AG09309 (cell line): ENCODE results near the gene UBE2E2.
A peak's percentile ranks its signal among the peaks of the same experiment; 100 is the strongest.

Experiments
- DNase-seq: peaks from one replicate; pipeline ENCODE4 v3.0.0-alpha.2; 2010; ENCODE audit warnings: low read depth
- H3K4me3 ChIP-seq: 2 replicates; pipeline ENCODE4 v1.5.1; 2011; ENCODE audit warnings: mild to moderate bottlenecking, low read depth, low read length, moderate library complexity; ENCODE audit not compliant: control insufficient read depth
- TF ChIP-seq, protein P1 (sequence below): IDR thresholded peaks from 2 replicates; pipeline ENCODE4 v1.5.1; 2011; ENCODE audit warnings: mild to moderate bottlenecking, low read depth, low read length, inconsistent platforms; ENCODE audit not compliant: insufficient read depth, control insufficient read depth; ENCODE audit errors: missing control alignments

The UBE2E2 gene

DNA sequence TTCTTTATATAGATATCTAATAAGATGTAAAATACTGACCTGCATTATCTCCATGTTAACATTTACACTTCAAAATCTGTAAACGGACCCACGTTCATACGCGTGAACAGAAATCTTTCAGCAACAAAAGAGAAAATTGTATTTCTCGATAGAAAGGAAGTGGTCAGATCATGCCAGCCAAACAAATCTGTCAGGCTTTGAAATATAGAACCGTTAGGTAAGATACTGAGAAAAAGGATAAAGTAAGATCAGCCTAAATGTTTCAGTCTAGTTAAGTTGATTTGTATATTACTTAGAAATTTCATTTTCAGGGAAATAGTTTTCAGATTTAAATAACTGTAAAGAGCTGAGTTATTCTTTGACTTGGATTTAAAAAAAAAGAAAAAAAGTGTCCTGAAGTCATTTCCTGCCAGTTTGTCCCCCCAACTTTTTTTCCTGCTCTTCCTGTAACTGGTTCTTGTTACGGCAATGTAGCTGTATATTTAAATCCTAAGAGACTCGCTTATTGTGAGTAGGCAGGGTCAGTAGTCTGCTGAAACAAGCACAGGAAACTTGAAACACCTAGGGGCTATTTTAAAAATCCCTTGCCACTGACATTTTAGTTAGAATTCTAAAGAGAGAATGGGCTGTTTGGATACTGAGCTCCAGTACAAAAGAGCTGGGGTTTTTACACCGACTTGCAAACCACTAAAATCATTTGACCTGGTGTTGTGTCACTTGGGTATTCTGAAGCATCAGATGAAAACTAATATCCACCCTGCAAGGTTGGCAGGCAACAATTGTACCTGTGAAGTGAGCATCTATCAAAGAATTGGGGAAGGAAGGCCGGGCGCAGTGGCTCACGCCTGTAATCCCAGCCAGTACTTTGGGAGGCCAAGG lies 237.5 kb downstream of the UBE2E2 start:
- no peak overlapping the region for H3K4me3 ChIP-seq
- TF ChIP-seq, protein P1, sequence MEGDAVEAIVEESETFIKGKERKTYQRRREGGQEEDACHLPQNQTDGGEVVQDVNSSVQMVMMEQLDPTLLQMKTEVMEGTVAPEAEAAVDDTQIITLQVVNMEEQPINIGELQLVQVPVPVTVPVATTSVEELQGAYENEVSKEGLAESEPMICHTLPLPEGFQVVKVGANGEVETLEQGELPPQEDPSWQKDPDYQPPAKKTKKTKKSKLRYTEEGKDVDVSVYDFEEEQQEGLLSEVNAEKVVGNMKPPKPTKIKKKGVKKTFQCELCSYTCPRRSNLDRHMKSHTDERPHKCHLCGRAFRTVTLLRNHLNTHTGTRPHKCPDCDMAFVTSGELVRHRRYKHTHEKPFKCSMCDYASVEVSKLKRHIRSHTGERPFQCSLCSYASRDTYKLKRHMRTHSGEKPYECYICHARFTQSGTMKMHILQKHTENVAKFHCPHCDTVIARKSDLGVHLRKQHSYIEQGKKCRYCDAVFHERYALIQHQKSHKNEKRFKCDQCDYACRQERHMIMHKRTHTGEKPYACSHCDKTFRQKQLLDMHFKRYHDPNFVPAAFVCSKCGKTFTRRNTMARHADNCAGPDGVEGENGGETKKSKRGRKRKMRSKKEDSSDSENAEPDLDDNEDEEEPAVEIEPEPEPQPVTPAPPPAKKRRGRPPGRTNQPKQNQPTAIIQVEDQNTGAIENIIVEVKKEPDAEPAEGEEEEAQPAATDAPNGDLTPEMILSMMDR = no peak
- DNase-seq = no peak

DNA sequence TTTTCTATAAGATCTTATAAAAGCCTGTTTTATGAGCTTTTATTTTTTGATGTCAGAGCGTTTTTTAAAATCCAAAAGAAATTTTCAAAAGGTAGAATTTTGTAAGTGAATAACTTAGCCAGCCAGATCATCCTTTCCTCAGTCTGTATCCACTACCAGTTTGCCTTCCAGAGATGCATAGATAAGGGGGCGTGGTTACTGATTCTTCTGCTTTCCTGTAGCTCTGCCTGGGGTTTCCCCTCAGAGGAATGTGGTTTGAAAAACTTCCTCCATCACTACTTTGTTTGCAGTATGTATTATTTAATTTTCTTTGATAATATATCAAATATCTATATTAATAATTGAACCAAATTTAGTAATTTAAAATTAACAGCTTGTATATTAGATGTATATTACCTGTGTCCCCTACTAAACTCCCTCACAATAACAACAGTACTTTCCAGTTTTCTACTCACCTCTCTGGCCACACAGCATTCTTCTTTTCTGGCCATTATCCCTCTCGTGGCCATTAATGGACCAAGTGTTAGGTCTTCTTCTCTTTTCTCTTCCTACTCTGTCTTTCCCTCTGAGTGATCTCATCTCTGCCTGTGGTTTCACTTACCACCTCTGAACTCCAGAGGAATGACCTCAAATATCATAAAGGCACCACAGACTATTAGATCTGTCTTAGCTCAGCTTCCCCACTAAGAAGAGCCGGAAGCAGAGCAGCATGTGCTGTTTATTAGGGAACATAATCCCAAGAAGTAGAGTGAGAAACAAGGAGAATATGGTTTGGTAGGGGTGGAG lies 239.7 kb downstream of the UBE2E2 start:
- no peak overlapping the region for H3K4me3 ChIP-seq
- TF ChIP-seq, protein P1 = no peak
- peak; percentile 8 for DNase-seq

DNA sequence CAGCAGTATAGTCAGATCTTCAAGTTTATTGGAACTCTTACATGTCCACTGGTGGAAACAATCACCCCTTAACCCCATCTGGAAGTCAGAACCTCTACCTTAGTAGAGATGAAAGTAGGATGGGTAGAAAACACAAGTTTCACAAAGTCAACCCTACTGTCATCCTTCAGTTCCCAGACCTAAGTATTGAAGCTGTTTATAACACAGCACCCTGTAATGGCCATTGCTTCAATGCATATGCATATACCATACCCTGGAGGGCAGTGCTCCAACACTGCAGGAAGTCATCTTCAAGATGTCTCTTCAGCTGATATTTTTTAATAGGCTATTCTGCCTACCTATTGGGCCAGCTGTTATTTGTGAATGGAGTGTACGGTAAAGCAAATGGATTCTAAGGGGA lies 241.3 kb downstream of the UBE2E2 start:
- TF ChIP-seq, protein P1 = no peak
- no peak overlapping the region for H3K4me3 ChIP-seq
- DNase-seq = no peak

DNA sequence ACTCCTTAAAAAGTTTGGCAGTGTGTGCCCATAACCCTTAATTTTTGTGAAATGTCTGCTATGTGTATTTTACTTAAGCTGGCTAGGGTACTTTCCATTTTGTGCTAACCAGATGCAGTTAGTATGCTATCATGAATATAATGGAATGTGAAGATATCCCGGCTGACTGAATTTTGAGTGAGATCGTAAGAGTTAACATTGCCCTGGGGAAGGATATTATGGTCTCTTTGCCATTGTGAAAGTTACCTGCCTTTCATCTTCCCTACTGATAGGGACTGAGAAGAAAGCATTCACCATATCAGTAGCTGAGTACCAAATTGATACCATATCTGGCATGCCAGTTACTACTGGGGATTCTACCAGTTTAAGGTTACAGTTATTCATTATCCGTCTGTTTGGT lies 243.2 kb downstream of the UBE2E2 start:
- no peak overlapping the region for H3K4me3 ChIP-seq
- TF ChIP-seq, protein P1 = no peak
- DNase-seq = no peak

DNA sequence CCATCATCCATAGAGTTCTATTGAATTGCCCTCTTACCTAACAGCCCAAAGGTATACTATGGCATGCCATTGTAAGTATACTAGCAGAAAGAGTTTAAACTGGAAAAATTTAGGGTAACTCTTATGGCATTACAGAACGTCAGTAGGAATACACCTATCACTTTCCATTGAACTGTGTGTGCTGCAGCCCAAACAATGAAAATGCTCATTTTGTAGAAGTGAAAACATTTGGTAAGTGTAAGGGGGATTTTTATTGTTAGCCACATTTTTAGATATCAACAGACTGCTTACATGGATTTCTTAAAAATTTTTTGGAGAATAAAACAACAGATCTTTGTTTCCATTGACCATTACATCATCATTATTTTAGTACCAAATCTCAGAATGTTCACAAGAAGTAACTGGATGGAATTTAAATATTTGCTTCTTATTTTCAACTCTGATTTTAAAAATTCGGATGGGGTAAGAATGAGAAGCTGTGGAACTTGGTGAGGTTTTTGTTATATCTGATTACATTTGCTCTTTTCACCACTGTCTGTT lies 245.9 kb downstream of the UBE2E2 start:
- no peak for DNase-seq
- no peak overlapping the region for H3K4me3 ChIP-seq
- TF ChIP-seq, protein P1 = no peak

DNA sequence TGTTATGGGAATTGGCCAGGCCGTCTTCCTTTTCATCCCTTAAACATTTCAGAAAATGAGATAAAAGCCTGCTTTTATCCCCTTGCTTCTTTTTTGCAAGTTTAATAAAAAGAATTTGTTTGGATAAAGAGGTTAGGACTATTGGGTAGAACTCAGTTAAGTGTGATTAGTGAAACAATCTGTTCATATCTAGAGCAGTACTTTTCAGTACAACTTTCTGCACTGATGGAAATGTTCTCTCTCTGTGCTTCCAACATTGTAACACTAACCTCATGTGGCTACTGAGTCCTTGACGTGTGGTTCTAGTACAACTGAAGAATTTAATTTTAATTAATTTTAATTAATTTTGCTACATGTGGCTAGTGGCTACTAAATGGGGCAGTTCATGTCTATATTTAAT lies 246.9 kb downstream of the UBE2E2 start:
- TF ChIP-seq, protein P1 = no peak
- no peak for DNase-seq
- H3K4me3 ChIP-seq = no peak overlapping the region
